B cell (primary cell): ENCODE results near the gene YOD1.

ENCODE experiments used
- CTCF ChIP-seq: fragments of 200-600 bp; IDR thresholded peaks from one replicate; pipeline ENCODE4 v1.8.0; 2022; ENCODE audit warnings: antibody characterized with exemption, mild to moderate bottlenecking
- EZH2 ChIP-seq: IDR thresholded peaks from 2 replicates; pipeline ENCODE4 v1.6.1; 2012; ENCODE audit warnings: borderline replicate concordance, low read depth, mild to moderate bottlenecking, moderate library complexity, low read length; ENCODE audit not compliant: insufficient read depth, poor library complexity, severe bottlenecking

GRCh38 chr1:207073906-207074820 is 23.2 kb upstream of the YOD1 start:
- TF ChIP-seq CTCF (no peak), EZH2 (no peak)
